ENCODE results near the gene PLAAT4. TPM values are rescaled to one million over a fixed set of nuclear protein-coding genes. Genes with fewer than 3 reads are reported as not detected.

PLAAT4 gene
- total and polyA plus RNA-seq, 2 experiments from 2014 or later = 0.69 to 4.6 TPM

DNA sequence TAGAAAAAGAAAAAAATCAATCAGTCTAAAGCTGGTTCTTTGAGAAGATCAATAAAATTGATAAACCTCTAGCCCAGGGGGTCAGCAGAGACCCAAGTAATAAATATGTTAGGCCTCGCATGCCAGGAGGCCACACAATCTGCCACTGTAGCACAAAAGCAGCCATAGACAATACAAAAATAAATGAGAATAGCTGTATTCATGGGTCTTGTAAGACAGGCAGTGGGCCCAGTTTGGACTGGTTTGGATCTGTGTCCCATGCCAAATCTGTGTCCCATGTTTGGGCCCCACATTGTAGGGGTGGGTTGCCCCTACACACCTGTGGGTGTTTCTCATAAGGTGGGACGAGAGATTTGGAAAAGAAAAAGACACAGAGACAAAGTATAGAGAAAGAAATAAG lies 6.6 kb upstream of the PLAAT4 start:
- H3K4me1 ChIP-seq (ENCODE audit: insufficient read depth) = peaks cover 40% of the 10 kb centered on the region
- H2AFZ ChIP-seq = no peak overlapping the region
- peaks cover 55% of the 10 kb centered on the region for H3K4me1 Mint-ChIP-seq
- peaks cover 21% of the 10 kb centered on the region for H3F3A ChIP-seq (replicated peaks; ENCODE audit: low read depth)
- TF ChIP-seq EZH2phosphoT487 (IDR thresholded peaks at IDR 0.05; ENCODE audit: unreplicated experiment) (no peak), JUNB (IDR thresholded peaks at IDR 0.05; ENCODE audit: unreplicated experiment) (no peak), ZNF114 (CRISPR knock-in tag; IDR thresholded peaks at IDR 0.05) (no peak), POLR2AphosphoS5 (IDR thresholded peaks at IDR 0.05; ENCODE audit: low read depth) (no peak), NANOG (IDR thresholded peaks at IDR 0.05; ENCODE audit: borderline replicate concordance) (no peak), EZH2 (IDR thresholded peaks at IDR 0.05; ENCODE audit: low read depth, unreplicated experiment) (no peak), ZNF331 (CRISPR knock-in tag; IDR thresholded peaks at IDR 0.05; ENCODE audit: low read depth) (no peak), STAT1 (IDR thresholded peaks at IDR 0.05; ENCODE audit: unreplicated experiment) (no peak), CREB1 (CRISPR knock-in tag; IDR thresholded peaks at IDR 0.05; ENCODE audit: low read depth) (no peak)
- TF ChIP-seq, protein P1, sequence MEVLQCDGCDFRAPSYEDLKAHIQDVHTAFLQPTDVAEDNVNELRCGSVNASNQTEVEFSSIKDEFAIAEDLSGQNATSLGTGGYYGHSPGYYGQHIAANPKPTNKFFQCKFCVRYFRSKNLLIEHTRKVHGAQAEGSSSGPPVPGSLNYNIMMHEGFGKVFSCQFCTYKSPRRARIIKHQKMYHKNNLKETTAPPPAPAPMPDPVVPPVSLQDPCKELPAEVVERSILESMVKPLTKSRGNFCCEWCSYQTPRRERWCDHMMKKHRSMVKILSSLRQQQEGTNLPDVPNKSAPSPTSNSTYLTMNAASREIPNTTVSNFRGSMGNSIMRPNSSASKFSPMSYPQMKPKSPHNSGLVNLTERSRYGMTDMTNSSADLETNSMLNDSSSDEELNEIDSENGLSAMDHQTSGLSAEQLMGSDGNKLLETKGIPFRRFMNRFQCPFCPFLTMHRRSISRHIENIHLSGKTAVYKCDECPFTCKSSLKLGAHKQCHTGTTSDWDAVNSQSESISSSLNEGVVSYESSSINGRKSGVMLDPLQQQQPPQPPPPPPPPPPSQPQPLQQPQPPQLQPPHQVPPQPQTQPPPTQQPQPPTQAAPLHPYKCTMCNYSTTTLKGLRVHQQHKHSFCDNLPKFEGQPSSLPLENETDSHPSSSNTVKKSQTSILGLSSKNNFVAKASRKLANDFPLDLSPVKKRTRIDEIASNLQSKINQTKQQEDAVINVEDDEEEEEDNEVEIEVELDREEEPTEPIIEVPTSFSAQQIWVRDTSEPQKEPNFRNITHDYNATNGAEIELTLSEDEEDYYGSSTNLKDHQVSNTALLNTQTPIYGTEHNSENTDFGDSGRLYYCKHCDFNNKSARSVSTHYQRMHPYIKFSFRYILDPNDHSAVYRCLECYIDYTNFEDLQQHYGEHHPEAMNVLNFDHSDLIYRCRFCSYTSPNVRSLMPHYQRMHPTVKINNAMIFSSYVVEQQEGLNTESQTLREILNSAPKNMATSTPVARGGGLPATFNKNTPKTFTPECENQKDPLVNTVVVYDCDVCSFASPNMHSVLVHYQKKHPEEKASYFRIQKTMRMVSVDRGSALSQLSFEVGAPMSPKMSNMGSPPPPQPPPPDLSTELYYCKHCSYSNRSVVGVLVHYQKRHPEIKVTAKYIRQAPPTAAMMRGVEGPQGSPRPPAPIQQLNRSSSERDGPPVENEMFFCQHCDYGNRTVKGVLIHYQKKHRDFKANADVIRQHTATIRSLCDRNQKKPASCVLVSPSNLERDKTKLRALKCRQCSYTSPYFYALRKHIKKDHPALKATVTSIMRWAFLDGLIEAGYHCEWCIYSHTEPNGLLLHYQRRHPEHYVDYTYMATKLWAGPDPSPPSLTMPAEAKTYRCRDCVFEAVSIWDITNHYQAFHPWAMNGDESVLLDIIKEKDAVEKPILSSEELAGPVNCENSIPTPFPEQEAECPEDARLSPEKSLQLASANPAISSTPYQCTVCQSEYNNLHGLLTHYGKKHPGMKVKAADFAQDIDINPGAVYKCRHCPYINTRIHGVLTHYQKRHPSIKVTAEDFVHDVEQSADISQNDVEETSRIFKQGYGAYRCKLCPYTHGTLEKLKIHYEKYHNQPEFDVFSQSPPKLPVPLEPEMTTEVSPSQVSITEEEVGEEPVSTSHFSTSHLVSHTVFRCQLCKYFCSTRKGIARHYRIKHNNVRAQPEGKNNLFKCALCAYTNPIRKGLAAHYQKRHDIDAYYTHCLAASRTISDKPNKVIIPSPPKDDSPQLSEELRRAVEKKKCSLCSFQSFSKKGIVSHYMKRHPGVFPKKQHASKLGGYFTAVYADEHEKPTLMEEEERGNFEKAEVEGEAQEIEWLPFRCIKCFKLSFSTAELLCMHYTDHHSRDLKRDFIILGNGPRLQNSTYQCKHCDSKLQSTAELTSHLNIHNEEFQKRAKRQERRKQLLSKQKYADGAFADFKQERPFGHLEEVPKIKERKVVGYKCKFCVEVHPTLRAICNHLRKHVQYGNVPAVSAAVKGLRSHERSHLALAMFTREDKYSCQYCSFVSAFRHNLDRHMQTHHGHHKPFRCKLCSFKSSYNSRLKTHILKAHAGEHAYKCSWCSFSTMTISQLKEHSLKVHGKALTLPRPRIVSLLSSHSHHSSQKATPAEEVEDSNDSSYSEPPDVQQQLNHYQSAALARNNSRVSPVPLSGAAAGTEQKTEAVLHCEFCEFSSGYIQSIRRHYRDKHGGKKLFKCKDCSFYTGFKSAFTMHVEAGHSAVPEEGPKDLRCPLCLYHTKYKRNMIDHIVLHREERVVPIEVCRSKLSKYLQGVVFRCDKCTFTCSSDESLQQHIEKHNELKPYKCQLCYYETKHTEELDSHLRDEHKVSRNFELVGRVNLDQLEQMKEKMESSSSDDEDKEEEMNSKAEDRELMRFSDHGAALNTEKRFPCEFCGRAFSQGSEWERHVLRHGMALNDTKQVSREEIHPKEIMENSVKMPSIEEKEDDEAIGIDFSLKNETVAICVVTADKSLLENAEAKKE (CRISPR knock-in tag; IDR thresholded peaks at IDR 0.05) = no peak
- TF ChIP-seq, protein P2, sequence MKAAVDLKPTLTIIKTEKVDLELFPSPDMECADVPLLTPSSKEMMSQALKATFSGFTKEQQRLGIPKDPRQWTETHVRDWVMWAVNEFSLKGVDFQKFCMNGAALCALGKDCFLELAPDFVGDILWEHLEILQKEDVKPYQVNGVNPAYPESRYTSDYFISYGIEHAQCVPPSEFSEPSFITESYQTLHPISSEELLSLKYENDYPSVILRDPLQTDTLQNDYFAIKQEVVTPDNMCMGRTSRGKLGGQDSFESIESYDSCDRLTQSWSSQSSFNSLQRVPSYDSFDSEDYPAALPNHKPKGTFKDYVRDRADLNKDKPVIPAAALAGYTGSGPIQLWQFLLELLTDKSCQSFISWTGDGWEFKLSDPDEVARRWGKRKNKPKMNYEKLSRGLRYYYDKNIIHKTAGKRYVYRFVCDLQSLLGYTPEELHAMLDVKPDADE (IDR thresholded peaks at IDR 0.05) = no peak
- TF ChIP-seq, protein P3, sequence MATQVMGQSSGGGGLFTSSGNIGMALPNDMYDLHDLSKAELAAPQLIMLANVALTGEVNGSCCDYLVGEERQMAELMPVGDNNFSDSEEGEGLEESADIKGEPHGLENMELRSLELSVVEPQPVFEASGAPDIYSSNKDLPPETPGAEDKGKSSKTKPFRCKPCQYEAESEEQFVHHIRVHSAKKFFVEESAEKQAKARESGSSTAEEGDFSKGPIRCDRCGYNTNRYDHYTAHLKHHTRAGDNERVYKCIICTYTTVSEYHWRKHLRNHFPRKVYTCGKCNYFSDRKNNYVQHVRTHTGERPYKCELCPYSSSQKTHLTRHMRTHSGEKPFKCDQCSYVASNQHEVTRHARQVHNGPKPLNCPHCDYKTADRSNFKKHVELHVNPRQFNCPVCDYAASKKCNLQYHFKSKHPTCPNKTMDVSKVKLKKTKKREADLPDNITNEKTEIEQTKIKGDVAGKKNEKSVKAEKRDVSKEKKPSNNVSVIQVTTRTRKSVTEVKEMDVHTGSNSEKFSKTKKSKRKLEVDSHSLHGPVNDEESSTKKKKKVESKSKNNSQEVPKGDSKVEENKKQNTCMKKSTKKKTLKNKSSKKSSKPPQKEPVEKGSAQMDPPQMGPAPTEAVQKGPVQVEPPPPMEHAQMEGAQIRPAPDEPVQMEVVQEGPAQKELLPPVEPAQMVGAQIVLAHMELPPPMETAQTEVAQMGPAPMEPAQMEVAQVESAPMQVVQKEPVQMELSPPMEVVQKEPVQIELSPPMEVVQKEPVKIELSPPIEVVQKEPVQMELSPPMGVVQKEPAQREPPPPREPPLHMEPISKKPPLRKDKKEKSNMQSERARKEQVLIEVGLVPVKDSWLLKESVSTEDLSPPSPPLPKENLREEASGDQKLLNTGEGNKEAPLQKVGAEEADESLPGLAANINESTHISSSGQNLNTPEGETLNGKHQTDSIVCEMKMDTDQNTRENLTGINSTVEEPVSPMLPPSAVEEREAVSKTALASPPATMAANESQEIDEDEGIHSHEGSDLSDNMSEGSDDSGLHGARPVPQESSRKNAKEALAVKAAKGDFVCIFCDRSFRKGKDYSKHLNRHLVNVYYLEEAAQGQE (IDR thresholded peaks at IDR 0.05; ENCODE audit: unreplicated experiment) = no peak
- TF ChIP-seq, protein P4, sequence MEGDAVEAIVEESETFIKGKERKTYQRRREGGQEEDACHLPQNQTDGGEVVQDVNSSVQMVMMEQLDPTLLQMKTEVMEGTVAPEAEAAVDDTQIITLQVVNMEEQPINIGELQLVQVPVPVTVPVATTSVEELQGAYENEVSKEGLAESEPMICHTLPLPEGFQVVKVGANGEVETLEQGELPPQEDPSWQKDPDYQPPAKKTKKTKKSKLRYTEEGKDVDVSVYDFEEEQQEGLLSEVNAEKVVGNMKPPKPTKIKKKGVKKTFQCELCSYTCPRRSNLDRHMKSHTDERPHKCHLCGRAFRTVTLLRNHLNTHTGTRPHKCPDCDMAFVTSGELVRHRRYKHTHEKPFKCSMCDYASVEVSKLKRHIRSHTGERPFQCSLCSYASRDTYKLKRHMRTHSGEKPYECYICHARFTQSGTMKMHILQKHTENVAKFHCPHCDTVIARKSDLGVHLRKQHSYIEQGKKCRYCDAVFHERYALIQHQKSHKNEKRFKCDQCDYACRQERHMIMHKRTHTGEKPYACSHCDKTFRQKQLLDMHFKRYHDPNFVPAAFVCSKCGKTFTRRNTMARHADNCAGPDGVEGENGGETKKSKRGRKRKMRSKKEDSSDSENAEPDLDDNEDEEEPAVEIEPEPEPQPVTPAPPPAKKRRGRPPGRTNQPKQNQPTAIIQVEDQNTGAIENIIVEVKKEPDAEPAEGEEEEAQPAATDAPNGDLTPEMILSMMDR (conservative IDR thresholded peaks at IDR 0.05; ENCODE audit: low read depth in 2 of 2) = no peak
- ATAC-seq (peak; percentile 41), DNase-seq (ENCODE audit: low spot score) (peak; percentile 47)
- peak overlapping the region; percentile 99 for H3K27ac ChIP-seq (ENCODE audit: low read depth)
- no peaks in the 10 kb centered on the region for H3K79me2 ChIP-seq (replicated peaks; ENCODE audit: insufficient read depth)
- H3K36me3 ChIP-seq (ENCODE audit: insufficient read depth) = no peaks in the 10 kb centered on the region; the same call in 1 of the 2 replicates
- H3K4me3 Mint-ChIP-seq = peak overlapping the region; percentile 30; the same call in 1 of the 3 replicates
- peak overlapping the region; percentile 26 for H3K4me3 ChIP-seq
- H3K36me3 Mint-ChIP-seq (ENCODE audit: low read depth) = peaks cover 13% of the 10 kb centered on the region
- peak overlapping the region; percentile 53 for H3K4me2 ChIP-seq
- peaks cover 18% of the 10 kb centered on the region; the same call in 2 of the 3 replicates for H3K9me3 Mint-ChIP-seq
- no peaks in the 10 kb centered on the region for H3K27me3 ChIP-seq (ENCODE audit: insufficient read depth)
- peak overlapping the region; percentile 87 for H3K27ac Mint-ChIP-seq
- peaks cover 3% of the 10 kb centered on the region for H3K9me2 ChIP-seq (ENCODE audit: insufficient read depth)
- no peaks in the 10 kb centered on the region for H4K20me1 ChIP-seq (replicated peaks; ENCODE audit: insufficient read depth)
- H3K27me3 Mint-ChIP-seq (ENCODE audit: insufficient read depth, low read depth, poor library complexity) = peaks cover 5% of the 10 kb centered on the region
